ENCODE data around the gene LGALS13. TPM values are rescaled to one million over a fixed set of nuclear protein-coding genes. Genes with fewer than 3 reads are reported as not detected.
A peak's percentile ranks its signal among the peaks of the same experiment; 100 is the strongest.

The LGALS13 gene, protein sequence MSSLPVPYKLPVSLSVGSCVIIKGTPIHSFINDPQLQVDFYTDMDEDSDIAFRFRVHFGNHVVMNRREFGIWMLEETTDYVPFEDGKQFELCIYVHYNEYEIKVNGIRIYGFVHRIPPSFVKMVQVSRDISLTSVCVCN
- not detected for total RNA-seq

DNA sequence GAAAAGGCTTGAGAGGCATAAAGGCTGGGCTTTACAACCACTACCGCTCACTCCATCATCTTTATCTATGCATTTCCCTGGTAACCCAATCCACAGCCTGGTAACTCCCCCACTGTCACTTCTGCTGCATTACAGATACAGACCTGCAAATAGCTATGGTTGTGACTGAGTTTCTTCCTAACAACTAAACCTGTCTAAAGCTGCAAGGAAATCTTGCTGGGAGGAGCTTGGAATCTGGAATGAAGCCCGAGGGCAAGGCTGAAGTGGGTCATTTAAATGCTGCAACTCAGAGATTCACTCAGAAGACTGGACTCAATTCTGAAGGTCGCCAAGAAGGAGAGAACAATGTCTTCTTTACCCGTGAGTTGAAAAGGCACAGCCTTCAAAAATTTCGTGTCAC is at the start of gene LGALS13:
LGALS13 (plus strand) TSS at position 301 of the 400 bp plus-strand sequence; CDS start at position 346, 45 bp downstream.
- H3K9me3 Mint-ChIP-seq, result peaks cover 7 to 17% of the 10 kb centered on the region in 2 donors

DNA sequence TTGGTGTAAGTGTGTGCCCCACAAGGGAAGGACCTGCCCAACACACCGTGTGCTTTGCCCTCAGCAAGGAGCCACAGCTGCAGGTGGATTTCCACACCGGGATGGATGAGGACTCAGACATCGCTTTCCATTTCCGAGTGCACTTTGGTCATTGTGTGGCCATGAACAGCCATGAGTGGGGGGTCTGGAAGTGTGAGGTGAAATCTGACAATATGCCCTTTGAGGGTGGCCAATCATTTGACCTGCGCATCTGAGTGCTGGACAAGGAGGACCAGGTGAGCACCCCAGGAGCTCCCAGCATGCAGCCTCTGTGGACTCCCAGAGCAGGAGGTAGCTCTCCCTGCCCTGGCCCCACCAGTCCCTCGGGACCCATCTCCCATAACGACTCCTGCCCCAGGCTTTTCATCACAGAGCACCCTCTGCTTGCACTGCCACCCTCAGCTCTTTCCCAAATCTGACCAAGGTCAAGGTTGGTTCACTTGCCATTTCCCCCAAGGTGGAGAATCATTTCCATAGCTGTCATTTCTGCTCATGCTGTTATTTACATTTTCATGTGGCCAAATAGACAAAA is 49.2 kb upstream of the LGALS13 start:
- DNase-seq (ENCODE audit: low spot score in 2 of 2) (no peak), ATAC-seq (no peak)
- peak overlapping the region in 1 of 2 donors; percentile 54 for H3K27ac Mint-ChIP-seq
- H3K9me3 Mint-ChIP-seq, result no peaks in the 10 kb centered on the region
- no peaks in the 10 kb centered on the region for H3K36me3 Mint-ChIP-seq

More for the DNA sequence above, at the start of gene LGALS13:
- no peak for DNase-seq (ENCODE audit: low spot score in 2 of 2)
- Mint-ChIP-seq H3K36me3 (no peaks in the 10 kb centered on the region), H3K27ac (no peak within 1 kb of the TSS)
- no peak for ATAC-seq

DNA sequence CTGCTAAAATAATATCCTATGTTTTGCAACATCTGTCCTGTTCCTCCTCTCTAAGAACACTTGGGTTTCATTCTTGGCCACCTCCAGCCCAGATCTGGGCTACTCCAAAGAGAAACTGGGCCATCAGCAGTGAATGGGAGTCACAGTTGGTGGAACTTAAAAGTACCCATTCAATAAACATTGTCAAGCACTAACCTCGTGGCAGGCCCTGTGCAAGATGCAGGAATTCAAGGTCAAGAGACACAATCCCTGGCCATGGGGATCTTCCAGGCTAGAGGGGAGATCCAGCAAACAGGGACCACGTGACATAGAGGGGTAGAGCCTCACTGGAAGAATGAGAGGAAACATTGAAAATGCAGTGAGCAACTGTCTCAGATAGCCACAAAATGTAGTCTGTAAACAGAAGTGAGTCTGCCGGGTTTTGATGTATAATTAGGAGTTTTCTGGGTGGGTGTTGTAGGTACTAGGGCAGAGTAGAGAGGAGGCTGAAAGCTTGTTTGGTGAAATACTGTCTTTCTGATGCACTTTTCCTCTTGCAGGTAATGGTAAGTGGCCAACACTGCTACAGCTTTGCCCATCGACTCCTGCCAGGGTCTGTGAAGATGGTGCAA is 47.5 kb upstream of the LGALS13 start:
- peaks cover 0 to 5% of the 10 kb centered on the region in 2 donors for H3K9me3 Mint-ChIP-seq
- DNase-seq (ENCODE audit: low spot score in 2 of 2), result no peak
- no peak for ATAC-seq
- H3K27ac Mint-ChIP-seq, result no peak overlapping the region
- peaks cover 0 to 5% of the 10 kb centered on the region in 2 donors for H3K36me3 Mint-ChIP-seq

DNA sequence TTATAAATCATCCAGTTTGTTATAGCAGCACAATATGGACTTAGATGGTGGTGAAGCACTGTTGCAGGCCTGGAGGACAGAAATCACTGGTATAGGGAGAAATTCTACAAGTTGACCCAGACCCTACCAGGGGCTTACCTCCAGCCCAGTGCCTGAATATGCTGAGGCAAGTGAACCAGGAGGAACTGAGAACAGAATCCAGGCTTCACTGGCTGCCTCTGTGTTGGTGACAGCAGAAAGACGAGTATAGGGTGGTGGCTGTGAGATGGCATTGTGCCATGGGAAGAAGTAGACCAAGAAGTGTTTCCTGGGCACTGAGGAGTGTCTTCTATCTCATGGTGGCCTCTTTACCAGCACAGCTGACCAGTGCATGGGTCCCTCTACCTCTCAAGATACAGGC is 46.4 kb upstream of the LGALS13 start:
- no peak for DNase-seq (ENCODE audit: low spot score in 2 of 2)
- no peak for ATAC-seq
- Mint-ChIP-seq H3K27ac (no peak overlapping the region), H3K36me3 (peaks cover 0 to 5% of the 10 kb centered on the region in 2 donors), H3K9me3 (peaks cover 0 to 5% of the 10 kb centered on the region in 2 donors)

DNA sequence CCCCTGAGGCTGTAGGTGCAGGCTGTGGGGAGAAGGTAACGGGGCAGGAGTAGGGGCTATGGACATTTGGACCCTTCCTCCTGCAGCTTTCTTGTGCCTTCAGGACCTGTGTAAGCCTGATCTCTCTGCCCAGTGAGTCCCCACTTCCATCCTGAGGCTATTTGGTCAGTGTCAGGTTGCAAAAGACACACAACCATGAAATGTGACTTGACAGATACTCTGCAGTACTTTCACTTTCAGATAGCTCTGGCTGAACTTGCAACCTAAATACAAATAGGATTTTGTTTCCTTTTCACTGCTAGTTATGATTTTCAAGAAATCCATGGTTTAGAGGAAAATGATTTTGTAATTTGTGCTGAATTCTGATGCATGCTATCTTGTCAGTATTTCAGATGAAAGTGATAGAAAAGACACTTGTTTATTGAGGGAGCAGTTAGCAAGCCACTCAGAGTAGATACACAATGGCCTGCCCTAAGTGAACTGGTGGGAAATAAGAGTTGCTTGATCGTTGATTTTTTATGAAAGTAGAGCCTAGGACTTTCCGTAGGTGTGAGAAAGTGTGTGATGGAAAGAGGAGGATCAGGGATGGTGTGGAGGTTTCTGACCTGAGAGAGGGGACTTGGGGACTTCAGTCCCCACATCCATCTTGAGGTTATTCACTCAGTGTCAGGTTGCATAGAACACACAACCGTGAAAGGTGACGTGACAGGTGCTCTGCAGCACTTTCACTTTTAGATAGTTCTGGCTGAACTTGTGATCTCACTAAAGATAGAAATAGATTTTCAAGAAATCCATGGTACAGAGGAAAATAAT is 44.3 kb upstream of the LGALS13 start:
- Mint-ChIP-seq H3K27ac (peak overlapping the region; percentile 91 to 97), H3K9me3 (peaks cover 0 to 5% of the 10 kb centered on the region in 2 donors), H3K36me3 (peaks cover 0 to 5% of the 10 kb centered on the region in 2 donors)
- ATAC-seq (peak; percentile 81 to 82), DNase-seq (ENCODE audit: low spot score in 2 of 2) (no peak)

DNA sequence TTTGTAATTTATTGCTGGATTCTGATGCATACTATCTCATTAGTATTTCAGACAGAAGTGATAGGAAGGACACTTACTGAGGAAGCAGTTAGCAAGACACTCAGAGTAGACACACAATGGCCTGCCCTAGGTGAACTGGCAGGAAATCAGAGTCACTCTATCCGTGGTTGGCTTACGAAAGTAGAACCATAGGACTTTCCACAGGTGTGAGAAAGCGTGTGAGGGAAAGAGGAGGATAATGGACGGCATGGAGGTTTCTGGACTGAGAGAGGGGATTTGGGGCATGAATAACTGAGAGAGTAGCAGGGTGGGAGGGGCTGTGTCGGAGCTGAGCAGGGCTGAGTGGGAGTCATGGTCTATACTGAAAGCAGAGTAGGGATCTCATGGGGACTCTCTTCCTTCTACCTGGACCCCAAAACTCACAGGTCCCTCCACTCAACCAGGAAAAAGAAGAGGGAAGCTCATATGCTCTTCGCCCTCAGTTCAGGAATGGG is 43.7 kb upstream of the LGALS13 start:
- peak; percentile 77 to 86 for ATAC-seq
- Mint-ChIP-seq H3K9me3 (peaks cover 0 to 5% of the 10 kb centered on the region in 2 donors), H3K27ac (peak overlapping the region; percentile 91 to 97), H3K36me3 (peaks cover 0 to 5% of the 10 kb centered on the region in 2 donors)
- DNase-seq (ENCODE audit: low spot score in 2 of 2), result peak in 1 of 2 donors; percentile 12

DNA sequence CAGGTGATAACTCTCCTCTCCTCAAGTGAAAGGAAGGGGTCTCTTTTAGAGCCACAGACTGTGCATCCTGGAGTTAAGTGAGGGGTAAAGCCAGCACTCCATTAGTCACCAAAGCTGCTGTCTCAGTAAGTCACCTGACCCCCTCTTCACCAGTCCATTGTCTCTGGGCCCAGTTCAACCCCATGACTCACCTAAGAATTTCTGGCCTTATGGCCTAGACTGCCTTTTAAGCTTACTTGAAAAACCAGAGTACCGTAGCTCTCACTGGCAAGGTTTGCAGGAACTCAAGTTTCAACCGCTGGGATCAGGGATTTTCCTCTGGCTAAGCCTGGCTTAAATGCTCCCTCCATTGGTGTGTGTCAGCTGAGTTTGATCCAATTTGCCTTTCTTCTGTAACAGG is 38.9 kb upstream of the LGALS13 start:
- Mint-ChIP-seq H3K36me3 (peaks cover 0 to 5% of the 10 kb centered on the region in 2 donors), H3K27ac (no peak overlapping the region), H3K9me3 (peaks cover 0 to 5% of the 10 kb centered on the region in 2 donors)
- DNase-seq (ENCODE audit: low spot score in 2 of 2) (no peak), ATAC-seq (peak in 1 of 2 donors; percentile 44)

DNA sequence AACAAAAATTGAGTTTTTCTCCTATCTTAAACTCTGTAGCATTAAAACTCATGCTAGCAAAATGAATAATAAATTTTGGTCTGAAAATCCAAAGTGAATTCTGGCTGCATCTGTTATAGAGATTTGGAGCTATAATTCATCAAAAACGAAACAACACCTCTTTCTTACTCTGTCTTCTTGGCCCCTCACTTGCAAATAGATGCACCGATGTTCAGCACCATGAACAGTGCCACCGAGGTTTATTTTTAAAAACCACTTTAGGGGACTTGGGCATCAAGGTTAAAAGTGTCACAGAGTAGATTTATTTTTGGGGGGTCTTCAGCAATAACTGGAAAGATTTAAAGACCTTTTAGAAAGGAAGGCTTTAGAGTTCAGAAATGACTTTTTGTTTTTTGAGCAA is 36.3 kb upstream of the LGALS13 start:
- DNase-seq (ENCODE audit: low spot score in 2 of 2) (no peak), ATAC-seq (no peak)
- Mint-ChIP-seq H3K9me3 (no peaks in the 10 kb centered on the region), H3K36me3 (no peaks in the 10 kb centered on the region), H3K27ac (no peak overlapping the region)

DNA sequence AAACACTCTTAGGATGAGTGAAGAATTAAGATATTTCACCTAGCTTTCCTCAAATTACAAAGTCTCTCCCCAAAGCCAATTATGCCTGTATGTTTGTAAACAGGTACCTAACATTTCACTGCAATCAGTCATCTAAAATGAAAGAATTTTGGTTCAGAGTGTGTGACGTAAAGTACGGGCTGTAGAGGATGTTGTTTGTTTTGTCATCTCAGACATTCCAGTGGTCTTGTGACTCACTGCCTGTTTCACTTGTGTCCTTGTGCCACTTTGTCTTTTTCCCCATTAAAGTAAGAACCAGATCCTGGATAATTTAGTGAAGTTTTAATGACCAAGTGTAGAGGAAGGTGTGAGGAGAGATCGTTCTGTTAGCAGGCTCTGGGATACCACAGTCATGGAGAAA is 33.7 kb upstream of the LGALS13 start:
- no peak overlapping the region for H3K27ac Mint-ChIP-seq
- no peak for DNase-seq (ENCODE audit: low spot score in 2 of 2)
- H3K36me3 Mint-ChIP-seq, result peaks cover 4 to 5% of the 10 kb centered on the region in 2 donors
- peak in 1 of 2 donors; percentile 83 for ATAC-seq
- peaks cover 4 to 11% of the 10 kb centered on the region in 2 donors for H3K9me3 Mint-ChIP-seq

DNA sequence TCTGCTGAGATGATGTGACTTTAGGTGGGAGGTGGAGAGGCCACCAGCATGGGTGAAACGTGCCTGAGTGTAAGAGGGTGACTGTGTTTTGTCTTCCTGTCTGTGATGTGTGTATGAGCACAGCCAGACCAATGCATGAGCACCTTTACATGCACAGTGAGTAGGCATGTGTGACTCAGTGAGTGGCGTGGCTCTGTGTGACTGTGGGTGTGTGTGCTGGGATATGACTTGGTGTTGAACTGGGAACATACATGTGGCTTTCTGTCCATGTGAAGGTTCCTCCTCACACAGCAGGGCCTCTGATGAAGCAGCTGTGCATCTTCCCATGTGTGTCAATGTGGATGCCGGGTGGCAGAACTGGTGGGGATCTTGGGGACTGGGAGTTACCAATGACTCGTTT is 19.9 kb upstream of the LGALS13 start:
- Mint-ChIP-seq H3K27ac (no peak overlapping the region), H3K9me3 (peaks cover 9 to 21% of the 10 kb centered on the region in 2 donors), H3K36me3 (peaks cover 8 to 28% of the 10 kb centered on the region in 2 donors)
- peak in 1 of 2 donors; percentile 41 for DNase-seq (ENCODE audit: low spot score in 2 of 2)
- ATAC-seq, result peak; percentile 91 to 92

DNA sequence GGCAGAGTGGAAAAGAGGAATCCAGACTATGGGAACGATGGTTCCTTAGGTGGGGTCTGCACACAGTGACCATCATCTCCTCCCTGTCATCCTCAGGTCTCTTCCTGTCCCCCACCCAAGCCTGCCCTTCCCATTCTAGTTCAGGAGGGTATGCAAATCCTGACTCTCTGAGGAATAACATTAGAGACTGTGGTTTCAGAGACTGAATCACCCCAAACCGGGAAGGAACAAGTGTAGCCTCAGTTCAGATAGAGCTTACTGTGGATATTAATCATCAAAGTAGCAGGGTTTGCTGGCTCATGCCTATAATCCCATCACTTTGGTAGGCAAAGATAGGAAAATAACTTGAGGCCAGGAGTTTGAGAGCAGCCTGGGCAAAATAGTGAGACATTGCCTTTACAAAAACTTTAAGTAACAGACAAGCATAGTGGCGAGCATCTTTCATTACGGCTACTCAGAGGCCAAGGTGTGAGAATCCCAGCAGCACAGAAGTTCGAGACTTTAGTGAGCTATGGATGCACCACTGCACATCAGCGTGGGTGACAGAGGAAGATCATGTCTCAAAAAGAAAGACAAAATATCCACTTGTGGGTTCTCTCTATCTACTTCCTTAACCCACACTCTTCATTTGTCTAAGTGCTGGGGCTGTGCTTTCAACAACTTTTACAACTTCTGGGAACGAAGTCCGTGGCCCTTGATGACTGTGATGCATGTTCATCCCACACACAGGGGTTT is 19.3 kb upstream of the LGALS13 start:
- peak in 1 of 2 donors; percentile 16 for DNase-seq (ENCODE audit: low spot score in 2 of 2)
- Mint-ChIP-seq H3K9me3 (peaks cover 9 to 21% of the 10 kb centered on the region in 2 donors), H3K27ac (no peak overlapping the region), H3K36me3 (peaks cover 8 to 29% of the 10 kb centered on the region in 2 donors)
- peak; percentile 74 to 76 for ATAC-seq

DNA sequence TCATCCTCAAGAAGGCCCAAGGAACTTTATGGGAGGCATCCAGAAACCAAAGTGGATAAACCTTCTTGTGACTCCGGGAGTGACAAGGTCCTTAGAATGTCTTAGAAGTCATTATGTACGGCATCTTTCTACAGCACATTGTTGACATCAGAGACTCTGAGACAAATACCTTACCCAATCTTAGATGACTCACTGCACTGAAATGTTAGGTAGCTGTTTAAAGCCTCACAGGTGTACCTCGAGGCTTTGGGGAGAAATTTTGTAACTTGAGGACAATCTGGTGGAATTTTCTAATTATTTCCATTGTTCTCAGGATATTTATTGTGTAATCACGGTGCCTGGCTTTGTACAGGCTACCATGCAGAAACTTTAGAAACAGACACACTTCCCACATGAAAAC is 14.8 kb upstream of the LGALS13 start:
- no peak for DNase-seq (ENCODE audit: low spot score in 2 of 2)
- Mint-ChIP-seq H3K27ac (no peak overlapping the region), H3K36me3 (peaks cover 0 to 17% of the 10 kb centered on the region in 2 donors), H3K9me3 (peaks cover 0 to 17% of the 10 kb centered on the region in 2 donors)
- no peak for ATAC-seq

DNA sequence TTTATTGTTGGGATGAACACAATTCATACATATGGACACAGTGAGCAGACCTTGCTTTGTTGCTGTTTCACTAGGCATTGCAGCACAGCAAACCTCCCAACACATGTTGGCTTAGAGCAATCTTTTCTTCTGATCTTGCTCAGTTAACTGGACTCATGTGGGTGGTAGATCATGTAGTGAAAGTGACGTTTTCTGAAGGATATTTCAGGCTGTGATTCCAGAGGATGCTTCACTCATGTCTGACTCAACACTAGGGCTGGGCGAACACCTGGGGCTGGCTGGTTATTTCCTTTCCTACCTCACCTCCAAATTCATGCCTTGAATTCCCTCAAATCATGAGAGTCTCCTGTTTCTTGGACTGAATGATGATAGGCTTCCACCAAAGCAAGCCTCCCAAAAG is 14.3 kb upstream of the LGALS13 start:
- Mint-ChIP-seq H3K27ac (no peak overlapping the region), H3K9me3 (peaks cover 0 to 17% of the 10 kb centered on the region in 2 donors), H3K36me3 (peaks cover 0 to 17% of the 10 kb centered on the region in 2 donors)
- DNase-seq (ENCODE audit: low spot score in 2 of 2) (no peak), ATAC-seq (no peak)

DNA sequence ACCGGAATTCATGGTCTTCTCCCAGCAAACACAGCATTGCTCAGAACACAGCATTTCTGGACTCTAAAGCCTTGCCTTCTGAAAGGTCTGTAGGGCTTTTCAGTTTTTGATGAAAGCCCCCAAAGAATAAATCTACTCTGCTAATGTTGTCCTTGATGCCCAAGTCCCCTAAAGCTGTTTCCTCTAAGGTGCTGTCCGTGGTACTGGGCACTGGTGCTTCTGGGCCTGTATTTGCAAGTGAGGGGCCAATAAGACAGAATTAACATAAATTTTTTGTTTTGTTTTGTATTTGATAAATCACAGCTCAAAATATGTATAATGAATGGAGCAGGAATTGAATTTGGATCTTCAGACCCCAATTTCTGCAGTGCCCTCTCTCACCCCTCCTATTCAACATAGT is 12.1 kb upstream of the LGALS13 start:
- Mint-ChIP-seq H3K36me3 (peaks cover 0 to 10% of the 10 kb centered on the region in 2 donors), H3K9me3 (peaks cover 0 to 10% of the 10 kb centered on the region in 2 donors), H3K27ac (no peak overlapping the region)
- DNase-seq (ENCODE audit: low spot score in 2 of 2) (no peak), ATAC-seq (no peak)

DNA sequence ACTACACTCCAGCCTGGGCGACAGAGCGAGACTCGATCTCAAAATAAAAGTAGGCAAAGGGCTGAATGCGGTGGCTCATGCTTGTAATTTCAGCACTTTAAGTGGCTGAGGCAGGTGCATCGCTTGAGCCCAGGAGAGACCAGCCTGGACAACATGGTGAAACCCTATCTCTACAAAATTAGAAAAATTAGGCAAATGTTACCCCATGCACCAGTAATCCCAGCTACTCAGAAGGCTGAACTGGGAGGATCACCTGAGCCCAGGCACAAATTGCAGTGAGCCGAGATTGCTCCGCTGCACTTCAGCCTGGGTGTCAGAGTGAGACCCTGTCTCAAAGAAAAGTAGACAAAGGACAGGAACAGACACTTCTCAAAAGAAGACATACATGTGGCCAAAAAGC is 9.9 kb upstream of the LGALS13 start:
- ATAC-seq, result no peak
- peaks cover 0 to 2% of the 10 kb centered on the region in 2 donors for H3K36me3 Mint-ChIP-seq
- H3K27ac Mint-ChIP-seq, result no peak overlapping the region
- H3K9me3 Mint-ChIP-seq, result peaks cover 0 to 7% of the 10 kb centered on the region in 2 donors
- no peak for DNase-seq (ENCODE audit: low spot score in 2 of 2)

DNA sequence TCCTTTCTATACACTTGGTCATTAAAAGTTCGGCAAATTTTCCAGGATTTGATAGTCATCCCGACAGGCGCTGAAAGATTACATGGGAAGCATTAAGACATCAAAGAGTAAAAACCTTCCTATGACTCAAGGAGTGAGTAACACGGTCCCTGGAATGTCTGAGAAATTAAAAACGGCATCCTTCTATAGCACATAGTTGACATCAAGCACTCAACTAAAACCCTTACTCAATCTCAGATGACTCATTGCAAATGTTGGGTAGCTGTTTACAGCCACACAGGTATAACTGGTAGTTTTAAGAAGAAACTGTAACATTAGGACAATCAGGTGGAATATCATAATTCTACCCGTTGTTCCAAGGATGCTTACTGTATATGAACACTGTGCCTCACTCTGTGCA is 6.4 kb upstream of the LGALS13 start:
- no peak for DNase-seq (ENCODE audit: low spot score in 2 of 2)
- Mint-ChIP-seq H3K36me3 (no peaks in the 10 kb centered on the region), H3K9me3 (peaks cover 7 to 17% of the 10 kb centered on the region in 2 donors), H3K27ac (no peak overlapping the region)
- ATAC-seq, result no peak

Measured in activated naive CD4-positive, alpha-beta T cell treated with anti-CD3 and anti-CD28 coated beads, Interleukin-2, amount 50 U/mL, for 72 hours (primary cell).